ENCODE results near the gene FAM78B. TPM values are rescaled to one million over a fixed set of nuclear protein-coding genes. Genes with fewer than 3 reads are reported as not detected.

Gene FAM78B
- total RNA-seq, 4 donors from 2014 or later, result 0.21 to 3.3 (median 0.26) TPM; not detected in 1

GRCh38 chr1:166039436-166040201 lies 127.2 kb downstream of the FAM78B start:
- intact Hi-C loops (cut with DNase I; ENCODE audit: low total_unique reads), result no loop called here
- TF ChIP-seq CTCF (IDR thresholded peaks at IDR 0.05), result no peak
- no peak for TF ChIP-seq POLR2A (IDR thresholded peaks at IDR 0.05)
- Histone ChIP-seq H3K27me3 (no peaks in the 10 kb centered on the region), H3K27ac (no peak overlapping the region), H3K9me3 (no peaks in the 10 kb centered on the region), H3K4me3 (no peak overlapping the region), H3K4me1 (no peaks in the 10 kb centered on the region), H3K36me3 (no peaks in the 10 kb centered on the region)
- DNase-seq, result no peak

- H3K27me3 ChIP-seq, result no peaks in the 10 kb centered on the region
- intact Hi-C loops (cut with DNase I; ENCODE audit: low total_unique reads), result no loop called here
- no peaks in the 10 kb centered on the region for H3K9me3 ChIP-seq
Observed at GRCh38 chr1:166036092-166036491, 130.7 kb downstream of the FAM78B start.

GRCh38 chr1:166032572-166033371 lies 134.0 kb downstream of the FAM78B start:
- H3K4me3 ChIP-seq, result no peak overlapping the region
- H3K27me3 ChIP-seq, result no peaks in the 10 kb centered on the region
- no peaks in the 10 kb centered on the region for H3K36me3 ChIP-seq
- no peak overlapping the region for H3K27ac ChIP-seq
- no peaks in the 10 kb centered on the region for H3K4me1 ChIP-seq
- TF ChIP-seq CTCF (IDR thresholded peaks at IDR 0.05) (no peak), POLR2A (IDR thresholded peaks at IDR 0.05) (no peak)
- no peaks in the 10 kb centered on the region for H3K9me3 ChIP-seq
- intact Hi-C loops (cut with DNase I; ENCODE audit: low total_unique reads), result no loop called here
- peak in 1 of 2 donors; percentile 16 for DNase-seq

More at GRCh38 chr1:166036092-166036491, 130.7 kb downstream of the FAM78B start:
- no peak overlapping the region for H3K27ac ChIP-seq
- no peak for DNase-seq
- H3K4me1 ChIP-seq, result no peaks in the 10 kb centered on the region
- no peak overlapping the region for H3K4me3 ChIP-seq
- TF ChIP-seq CTCF (IDR thresholded peaks at IDR 0.05) (no peak), POLR2A (IDR thresholded peaks at IDR 0.05) (no peak)
- no peaks in the 10 kb centered on the region for H3K36me3 ChIP-seq

GRCh38 chr1:166031932-166032571 lies 134.7 kb downstream of the FAM78B start:
- no peaks in the 10 kb centered on the region for H3K36me3 ChIP-seq
- H3K4me3 ChIP-seq, result no peak overlapping the region
- TF ChIP-seq POLR2A (IDR thresholded peaks at IDR 0.05) (no peak), CTCF (IDR thresholded peaks at IDR 0.05) (no peak)

More at GRCh38 chr1:166031932-166032571, 134.7 kb downstream of the FAM78B start:
- intact Hi-C loops (cut with DNase I; ENCODE audit: low total_unique reads), result no loop called here
- no peaks in the 10 kb centered on the region for H3K27me3 ChIP-seq
- H3K9me3 ChIP-seq, result no peaks in the 10 kb centered on the region
- DNase-seq, result no peak
- H3K4me1 ChIP-seq, result no peaks in the 10 kb centered on the region
- no peak overlapping the region for H3K27ac ChIP-seq
